IPS DF 6.9 (cell line): ENCODE data around the gene VGF.
"Not testable (repeated sequence)": the region's sequence is repeated elsewhere in the genome, so short reads cannot be mapped to it uniquely, and the experiment has no call there.

Experiments
- DNase-seq: peaks from one replicate; pipeline ENCODE4 v3.0.0-alpha.2; 2013; ENCODE audit warnings: low read depth, low spot score
- H3K27ac ChIP-seq: one replicate; pipeline ENCODE4 v1.5.1; 2013; ENCODE audit warnings: low read length, control low read depth
- H3K27me3 ChIP-seq: 2 replicates; pipeline ENCODE4 v1.6.1; 2013; ENCODE audit warnings: mild to moderate bottlenecking, low read length; ENCODE audit not compliant: control insufficient read depth, insufficient read depth
- H3K36me3 ChIP-seq: 2 replicates; pipeline ENCODE4 v1.6.1; 2013; ENCODE audit warnings: low read length; ENCODE audit not compliant: control insufficient read depth, insufficient read depth
- H3K4me1 ChIP-seq: 2 replicates; pipeline ENCODE4 v1.6.1; 2013; ENCODE audit warnings: low read length; ENCODE audit not compliant: control insufficient read depth, insufficient read depth
- H3K4me3 ChIP-seq: 2 replicates; pipeline ENCODE4 v1.5.1; 2013; ENCODE audit warnings: mild to moderate bottlenecking, low read length
- H3K9me3 ChIP-seq: 2 replicates; pipeline ENCODE4 v1.6.1; 2013; ENCODE audit warnings: low read length, inconsistent platforms; ENCODE audit not compliant: control insufficient read depth, insufficient read depth
- WGBS: extraction: QIAGEN DNeasy Blood & Tissue Kit; methylation state at CpG from one replicate; pipeline ENCODE4 v1.1.7; 2013; ENCODE audit warnings: mixed read lengths, missing lambda C conversion rate; ENCODE audit not compliant: insufficient read length, insufficient coverage; 5-methylcytosine and 5-hydroxymethylcytosine counted together

The VGF gene

DNA sequence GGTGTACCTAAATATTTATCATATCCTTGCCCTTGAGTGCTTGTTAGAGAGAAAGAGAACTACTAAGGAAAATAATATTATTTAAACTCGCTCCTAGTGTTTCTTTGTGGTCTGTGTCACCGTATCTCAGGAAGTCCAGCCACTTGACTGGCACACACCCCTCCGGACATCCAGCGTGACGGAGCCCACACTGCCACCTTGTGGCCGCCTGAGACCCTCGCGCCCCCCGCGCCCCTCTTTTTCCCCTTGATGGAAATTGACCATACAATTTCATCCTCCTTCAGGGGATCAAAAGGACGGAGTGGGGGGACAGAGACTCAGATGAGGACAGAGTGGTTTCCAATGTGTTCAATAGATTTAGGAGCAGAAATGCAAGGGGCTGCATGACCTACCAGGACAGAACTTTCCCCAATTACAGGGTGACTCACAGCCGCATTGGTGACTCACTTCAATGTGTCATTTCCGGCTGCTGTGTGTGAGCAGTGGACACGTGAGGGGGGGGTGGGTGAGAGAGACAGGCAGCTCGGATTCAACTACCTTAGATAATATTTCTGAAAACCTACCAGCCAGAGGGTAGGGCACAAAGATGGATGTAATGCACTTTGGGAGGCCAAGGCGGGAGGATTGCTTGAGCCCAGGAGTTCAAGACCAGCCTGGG, 27.0 kb downstream of the VGF start:
- H3K4me1 ChIP-seq: peaks cover 1% of the 10 kb centered on the region; the same call in 1 of the 2 replicates
- DNase-seq: no peak
- H3K4me3 ChIP-seq: no peak overlapping the region
- H3K27me3 ChIP-seq: no peaks in the 10 kb centered on the region
- no CpG with 5 or more reads among the region's 16 CpGs for WGBS
- H3K36me3 ChIP-seq: no peaks in the 10 kb centered on the region
- H3K27ac ChIP-seq: no peak overlapping the region
- no peaks in the 10 kb centered on the region for H3K9me3 ChIP-seq

- no peak for DNase-seq
- no peaks in the 10 kb centered on the region for H3K27me3 ChIP-seq
- no peaks in the 10 kb centered on the region for H3K9me3 ChIP-seq
- H3K36me3 ChIP-seq: no peaks in the 10 kb centered on the region
- no peak overlapping the region for H3K4me3 ChIP-seq
- H3K4me1 ChIP-seq: peaks cover 1% of the 10 kb centered on the region; the same call in 1 of the 2 replicates
- WGBS: no CpG with 5 or more reads among the region's 9 CpGs
- no peak overlapping the region for H3K27ac ChIP-seq
Measured at GRCh38 chr7:101137651-101138212, 27.6 kb downstream of the VGF start.

- Histone ChIP-seq H3K9me3 (no peaks in the 10 kb centered on the region), H3K36me3 (no peaks in the 10 kb centered on the region), H3K4me1 (peaks cover 1% of the 10 kb centered on the region; the same call in 1 of the 2 replicates), H3K4me3 (no peak overlapping the region), H3K27ac (no peak overlapping the region), H3K27me3 (no peaks in the 10 kb centered on the region)
- DNase-seq: no peak
- no CpG with 5 or more reads among the region's 6 CpGs for WGBS
Measured at GRCh38 chr7:101134399-101134980, 30.9 kb downstream of the VGF start.

GRCh38 chr7:101133621-101134398, 31.6 kb downstream of the VGF start:
- Histone ChIP-seq H3K4me3 (no peak overlapping the region), H3K27ac (no peak overlapping the region)
- WGBS: no CpG with 5 or more reads among the region's 15 CpGs

GRCh38 chr7:101132626-101133600, 32.5 kb downstream of the VGF start:
- not testable (repeated sequence) for H3K4me1 ChIP-seq, DNase-seq, H3K9me3 ChIP-seq, H3K27ac ChIP-seq, H3K27me3 ChIP-seq, H3K4me3 ChIP-seq, H3K36me3 ChIP-seq
- no CpG with 5 or more reads among the region's 18 CpGs for WGBS

More at GRCh38 chr7:101133621-101134398, 31.6 kb downstream of the VGF start:
- no peaks in the 10 kb centered on the region for H3K36me3 ChIP-seq
- no peak for DNase-seq
- H3K9me3 ChIP-seq: no peaks in the 10 kb centered on the region
- no peaks in the 10 kb centered on the region for H3K27me3 ChIP-seq
- H3K4me1 ChIP-seq: peaks cover 1% of the 10 kb centered on the region; the same call in 1 of the 2 replicates

DNA sequence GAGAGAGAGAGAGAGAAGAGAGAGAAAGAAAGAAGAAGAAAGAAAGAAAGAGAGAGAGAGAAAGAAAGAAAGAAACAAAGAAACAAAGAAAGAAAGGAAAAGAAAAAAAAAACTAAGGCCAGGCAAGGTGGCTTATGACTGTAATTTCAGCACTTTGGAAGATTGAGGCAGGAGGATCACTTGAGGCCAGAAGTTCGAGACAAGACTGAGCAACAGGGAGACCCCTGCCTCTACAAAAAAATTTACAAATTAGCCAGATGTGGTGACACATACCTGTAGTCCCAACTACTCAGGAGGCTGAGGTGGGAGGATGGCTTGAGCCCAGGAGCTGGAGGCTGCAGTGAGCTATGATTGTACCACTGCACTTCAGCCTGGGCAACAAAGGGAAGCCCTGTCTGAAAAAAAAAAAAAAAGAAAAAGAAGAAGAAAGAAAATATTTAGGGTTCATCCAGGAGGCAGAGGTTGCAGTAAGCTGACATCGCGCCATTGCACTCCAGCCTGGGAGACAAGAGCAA, 35.7 kb downstream of the VGF start:
- H3K27ac ChIP-seq: no peak overlapping the region
- no peak for DNase-seq
- H3K9me3 ChIP-seq: no peaks in the 10 kb centered on the region
- WGBS: no CpG with 5 or more reads among the region's 3 CpGs
- no peaks in the 10 kb centered on the region for H3K27me3 ChIP-seq
- peaks cover 7% of the 10 kb centered on the region for H3K4me1 ChIP-seq
- no peak overlapping the region for H3K4me3 ChIP-seq
- H3K36me3 ChIP-seq: no peaks in the 10 kb centered on the region

DNA sequence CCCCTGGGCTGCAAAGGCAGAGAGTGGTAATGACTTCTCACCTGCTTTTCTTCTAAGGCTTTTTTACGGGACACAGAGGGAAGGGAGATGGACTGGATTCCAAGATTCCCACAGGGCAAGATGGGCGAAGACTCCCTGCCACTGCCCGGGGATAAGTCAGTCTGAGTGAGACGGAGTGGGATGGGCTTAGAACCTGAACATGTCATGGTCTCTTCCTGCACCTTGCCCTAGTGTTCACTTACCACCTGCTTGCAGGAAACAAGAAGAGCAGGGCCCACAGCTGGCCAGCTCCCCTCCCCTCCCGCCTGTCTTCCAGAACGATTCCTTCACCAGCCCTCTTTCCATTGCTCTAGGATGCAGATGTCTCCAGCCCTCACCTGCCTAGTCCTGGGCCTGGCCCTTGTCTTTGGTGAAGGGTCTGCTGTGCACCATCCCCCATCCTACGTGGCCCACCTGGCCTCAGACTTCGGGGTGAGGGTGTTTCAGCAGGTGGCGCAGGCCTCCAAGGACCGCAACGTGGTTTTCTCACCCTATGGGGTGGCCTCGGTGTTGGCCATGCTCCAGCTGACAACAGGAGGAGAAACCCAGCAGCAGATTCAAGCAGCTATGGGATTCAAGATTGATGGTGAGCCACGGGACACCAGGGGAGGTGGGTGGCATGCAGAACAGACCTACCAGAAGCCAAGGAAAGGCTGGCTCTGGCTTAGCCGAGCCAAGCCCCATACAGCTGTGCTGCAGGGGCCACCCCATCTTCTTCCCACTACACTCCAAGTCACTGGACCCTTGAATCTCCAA, 37.1 kb downstream of the VGF start:
- WGBS: no CpG with 5 or more reads among the region's 14 CpGs

DNA sequence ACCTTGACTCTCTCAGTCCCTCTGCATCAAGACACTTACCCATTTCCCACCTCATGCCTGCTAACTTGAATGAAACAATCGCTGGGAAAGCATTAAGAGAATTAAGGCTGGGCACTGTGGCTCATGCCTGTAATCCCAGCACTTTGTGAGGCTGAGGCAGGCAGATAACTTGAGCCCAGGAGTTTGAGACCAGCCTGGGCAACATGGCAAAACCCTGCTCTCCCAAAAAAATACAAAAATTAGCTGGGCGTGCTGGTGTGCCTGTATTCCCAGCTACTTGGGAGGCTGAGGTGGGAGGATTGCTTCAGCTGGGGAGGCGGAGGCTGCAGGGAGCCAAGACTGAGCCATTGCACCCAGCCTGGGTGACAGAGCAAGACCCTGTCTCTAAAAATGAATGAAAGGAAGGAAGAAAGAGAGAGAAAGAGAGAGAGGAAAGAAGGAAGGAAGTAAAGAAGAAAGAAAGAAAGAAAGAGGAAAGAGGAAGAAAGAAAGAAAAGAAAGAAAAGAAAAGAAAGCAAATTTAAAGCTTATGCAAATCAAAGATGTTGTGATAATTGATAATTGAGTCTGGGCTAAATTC, 37.8 kb downstream of the VGF start:
- H3K4me1 ChIP-seq: peaks cover 5% of the 10 kb centered on the region
- WGBS: no CpG with 5 or more reads among the region's 3 CpGs
- no peak overlapping the region for H3K27ac ChIP-seq
- H3K4me3 ChIP-seq: no peak overlapping the region
- H3K9me3 ChIP-seq: no peaks in the 10 kb centered on the region
- DNase-seq: no peak
- no peaks in the 10 kb centered on the region for H3K36me3 ChIP-seq
- H3K27me3 ChIP-seq: no peaks in the 10 kb centered on the region

More for the DNA sequence above, 37.1 kb downstream of the VGF start:
- no peaks in the 10 kb centered on the region for H3K36me3 ChIP-seq
- no peak overlapping the region for H3K4me3 ChIP-seq
- peaks cover 5% of the 10 kb centered on the region for H3K4me1 ChIP-seq
- DNase-seq: no peak
- no peaks in the 10 kb centered on the region for H3K9me3 ChIP-seq
- no peak overlapping the region for H3K27ac ChIP-seq
- no peaks in the 10 kb centered on the region for H3K27me3 ChIP-seq
